ENCODE results near the gene ZC3HAV1. TPM values are rescaled to one million over a fixed set of nuclear protein-coding genes. Genes with fewer than 3 reads are reported as not detected.

Gene ZC3HAV1
- total and polyA plus RNA-seq, 9 of the 15 experiments (the other 6 are each of a cell fraction or from before 2014, with no cell fraction given): 11.9 to 40.5 (median 23.9) TPM

- TF ChIP-seq REST (IDR thresholded peaks at IDR 0.05; ENCODE audit: borderline replicate concordance): peak; percentile 25; the same call in 1 of the 2 replicates
- peak; percentile 52 for TF ChIP-seq REST (CRISPR knock-in tag; IDR thresholded peaks at IDR 0.05; ENCODE audit: low read depth)
- no peak; the same call in 1 of the 2 replicates for TF ChIP-seq HEY1 (CRISPR knock-in tag; IDR thresholded peaks at IDR 0.05; ENCODE audit: borderline replicate concordance)
- no peak for TF ChIP-seq SIRT6 (IDR thresholded peaks at IDR 0.05; ENCODE audit: low read depth, low read length)
- peak; percentile 92 for TF ChIP-seq ZHX1 (conservative IDR thresholded peaks at IDR 0.05; ENCODE audit: low read length)
- TF ChIP-seq USF1 (CRISPR knock-in tag; IDR thresholded peaks at IDR 0.05): peak; percentile 53; the same call in 1 of the 2 replicates
- no peak for TF ChIP-seq ZKSCAN3 (CRISPR knock-in tag; IDR thresholded peaks at IDR 0.05)
- TF ChIP-seq SMAD4 (CRISPR knock-in tag; conservative IDR thresholded peaks at IDR 0.05): peak; percentile 77
- TF ChIP-seq MEF2A (IDR thresholded peaks at IDR 0.05; ENCODE audit: control insufficient read depth, low read depth, low read length): peak; percentile 29; the same call in 1 of the 2 replicates
- TF ChIP-seq ZNF175 (CRISPR knock-in tag; IDR thresholded peaks at IDR 0.05; ENCODE audit: low read depth): no peak
- TF ChIP-seq E2F1 (CRISPR knock-in tag; IDR thresholded peaks at IDR 0.05): peak; percentile 88
- TF ChIP-seq HDAC2 (IDR thresholded peaks at IDR 0.05): peak; percentile 97
- peak; percentile 32; the same call in 1 of the 2 replicates for TF ChIP-seq TARDBP (IDR thresholded peaks at IDR 0.05)
Observed at GRCh38 chr7:139133335-139134139, 24.0 kb upstream of the ZC3HAV1 start (continued).

Measured in K562 (cell line).